ENCODE data around the gene KDM5B. TPM values are rescaled to one million over a fixed set of nuclear protein-coding genes. Genes with fewer than 3 reads are reported as not detected.

The KDM5B gene
- total RNA-seq, 1 experiment from 2014 or later = 33.3 TPM

GRCh38 chr1:202685641-202686040 lies 122.6 kb downstream of the KDM5B start:
- no peak for DNase-seq (ENCODE audit: low read depth)

- DNase-seq (ENCODE audit: low read depth) = no peak
These were observed 123.5 kb downstream of the KDM5B start for GRCh38 chr1:202684716-202685115.

- DNase-seq (ENCODE audit: low read depth) = no peak
These were observed 125.2 kb downstream of the KDM5B start for GRCh38 chr1:202683029-202683428.

- DNase-seq (ENCODE audit: low read depth) = no peak
These were observed 125.7 kb downstream of the KDM5B start for GRCh38 chr1:202682477-202682876.

GRCh38 chr1:202681736-202682420 lies 126.3 kb downstream of the KDM5B start:
- DNase-seq (ENCODE audit: low read depth) = no peak

- no peak for DNase-seq (ENCODE audit: low read depth)
These were observed 127.5 kb downstream of the KDM5B start for GRCh38 chr1:202680586-202681352.

GRCh38 chr1:202679406-202680177 lies 128.6 kb downstream of the KDM5B start:
- no peak for DNase-seq (ENCODE audit: low read depth)

- no peak for DNase-seq (ENCODE audit: low read depth)
These were observed 130.8 kb downstream of the KDM5B start for GRCh38 chr1:202677433-202677832.

Other genes starting within 250 kb of the KDM5B start
- gene SYT2, start 98.0 kb downstream of the KDM5B start, total RNA-seq (2014; rRNA removed; shearing (Covaris generic)) = not detected in 2 replicates
- 0.72 TPM in 1 of 2 replicates, not detected in the other for gene PCAT6, start 2.5 kb upstream of the KDM5B start, total RNA-seq (2014; rRNA removed; shearing (Covaris generic))
- gene RABIF, start 80.7 kb upstream of the KDM5B start, total RNA-seq (2014; rRNA removed; shearing (Covaris generic)) = 8.8 and 10.5 TPM in 2 replicates
- gene KLHL12, start 118.8 kb upstream of the KDM5B start, total RNA-seq (2014; rRNA removed; shearing (Covaris generic)) = 16.8 and 19.1 TPM in 2 replicates
- gene ADIPOR1, start 149.9 kb upstream of the KDM5B start, total RNA-seq (2014; rRNA removed; shearing (Covaris generic)) = 76.3 and 85.4 TPM in 2 replicates
- gene CYB5R1, start 158.8 kb upstream of the KDM5B start, total RNA-seq (2014; rRNA removed; shearing (Covaris generic)) = 30.9 and 35.3 TPM in 2 replicates
- gene TMEM183A, start 199.0 kb upstream of the KDM5B start, total RNA-seq (2014; rRNA removed; shearing (Covaris generic)) = 62.9 and 64.3 TPM in 2 replicates
- gene PPFIA4, start 218.1 kb upstream of the KDM5B start, total RNA-seq (2014; rRNA removed; shearing (Covaris generic)) = 2.4 and 4.5 TPM in 2 replicates

Measured in RPMI7951 (cell line).